GM19324 (cell line): ENCODE results near the gene PIGQ.

Source experiments
- ATAC-seq: cut with Tn5 transposase; IDR thresholded peaks from one replicate; pipeline ENCODE4 v1.9.1; 2021; ENCODE audit warnings: mild to moderate bottlenecking, moderate library complexity; ENCODE audit not compliant: unreplicated experiment, low FRiP score

Gene PIGQ

DNA sequence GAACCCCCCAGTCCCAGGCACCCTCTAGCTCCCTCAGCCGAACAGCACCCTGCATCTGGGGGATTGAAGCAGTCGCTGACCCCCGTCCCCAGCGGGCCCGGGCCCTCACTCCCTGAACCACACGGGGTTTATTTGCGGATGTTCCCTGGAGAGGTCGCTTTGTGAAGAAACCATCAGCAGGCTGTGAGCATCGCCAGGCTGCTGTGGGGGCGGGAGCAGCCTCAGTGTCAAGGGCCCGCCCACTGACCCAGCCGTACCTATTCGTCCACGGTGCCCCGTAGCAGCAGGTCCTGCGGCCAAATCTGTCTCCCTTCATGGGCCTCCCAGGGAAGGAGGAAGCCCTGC, 13.7 kb downstream of the PIGQ start:
- no peak for ATAC-seq

- ATAC-seq: no peak
These were observed 14.2 kb downstream of the PIGQ start for GRCh38 chr16:583815-584591.

DNA sequence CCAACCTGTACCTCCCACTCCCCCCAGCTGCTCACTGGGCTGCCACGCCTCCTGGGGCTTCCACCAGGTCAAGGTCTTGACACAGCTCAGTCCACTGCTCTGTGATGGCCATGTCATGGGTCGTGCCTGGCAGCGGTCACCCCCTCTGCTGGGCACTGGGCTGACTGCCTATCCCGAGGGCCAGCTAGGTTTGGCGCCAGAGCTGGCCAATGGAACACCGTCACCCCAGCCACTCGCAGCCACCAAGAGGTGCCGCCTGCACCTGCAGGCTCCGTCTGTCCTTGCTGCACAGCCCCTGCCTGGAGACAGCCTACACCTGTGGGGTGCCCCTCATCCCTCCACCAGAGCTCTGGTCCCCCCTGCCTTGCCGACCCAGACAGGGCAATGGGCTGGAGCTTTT, 15.6 kb downstream of the PIGQ start:
- no peak for ATAC-seq

- no peak for ATAC-seq
These were observed 16.4 kb downstream of the PIGQ start for GRCh38 chr16:586047-586644.

GRCh38 chr16:586645-587590, 17.1 kb downstream of the PIGQ start:
- no peak for ATAC-seq

DNA sequence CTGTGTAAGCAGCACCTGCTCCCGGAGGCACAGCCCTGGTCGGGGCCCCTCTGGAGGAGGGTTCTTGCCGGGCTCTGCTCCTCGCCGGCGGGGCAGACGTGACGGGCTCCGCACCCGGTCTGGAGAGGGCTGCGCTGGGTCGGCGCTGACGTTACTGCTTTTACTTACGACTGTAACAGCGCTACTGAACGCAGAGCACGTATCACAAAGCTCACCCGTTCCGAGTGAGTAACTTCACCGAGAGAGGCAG, 18.8 kb downstream of the PIGQ start:
- peak; percentile 2 for ATAC-seq

- peak; percentile 81 for ATAC-seq
These were observed 19.3 kb downstream of the PIGQ start for GRCh38 chr16:588889-589657.

GRCh38 chr16:589658-590187, 20.0 kb downstream of the PIGQ start, which contains the start of gene RAB40C:
RAB40C (plus strand) TSS chr16:590066; CDS start chr16:590292, 226 bp downstream.
- peak; percentile 78 for ATAC-seq

- no peak for ATAC-seq
These were observed 20.5 kb downstream of the PIGQ start for GRCh38 chr16:590188-590814.

- no peak for ATAC-seq
These were observed 21.0 kb downstream of the PIGQ start for GRCh38 chr16:590815-591200.

- ATAC-seq: no peak
These were observed 21.5 kb downstream of the PIGQ start for GRCh38 chr16:591231-591630.

DNA sequence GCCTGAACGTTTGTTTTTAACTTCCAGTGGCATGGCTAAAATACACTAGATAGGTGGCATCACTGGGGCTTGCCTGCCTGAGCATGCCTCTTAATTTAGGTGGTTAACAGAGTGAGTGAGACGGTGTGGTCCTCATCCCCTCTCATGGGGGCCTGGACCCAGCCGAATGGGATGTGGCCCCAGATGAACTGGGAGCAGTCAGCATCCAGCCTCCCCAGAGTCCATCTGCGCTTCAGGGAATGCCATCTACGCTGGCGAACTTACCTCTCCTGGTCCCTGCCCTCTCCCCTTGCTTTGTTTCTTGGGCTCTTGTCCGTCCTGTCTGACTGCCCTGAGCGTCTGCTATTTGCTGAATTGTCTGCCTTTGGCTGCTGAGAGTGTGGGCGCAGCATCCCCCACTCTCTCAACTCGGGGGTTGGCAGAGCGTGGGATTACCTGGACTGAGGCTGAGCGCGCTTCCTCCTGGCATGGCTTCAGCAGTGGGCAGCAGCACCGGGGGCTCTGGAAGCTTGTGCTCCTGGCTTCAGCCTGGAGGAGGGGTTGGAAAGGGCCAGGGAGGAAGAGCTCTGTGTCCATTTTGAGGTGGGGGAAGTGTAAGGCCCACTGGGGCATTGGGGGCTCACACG, 22.2 kb downstream of the PIGQ start:
- no peak for ATAC-seq

GRCh38 chr16:592518-593306, 22.9 kb downstream of the PIGQ start:
- no peak for ATAC-seq

DNA sequence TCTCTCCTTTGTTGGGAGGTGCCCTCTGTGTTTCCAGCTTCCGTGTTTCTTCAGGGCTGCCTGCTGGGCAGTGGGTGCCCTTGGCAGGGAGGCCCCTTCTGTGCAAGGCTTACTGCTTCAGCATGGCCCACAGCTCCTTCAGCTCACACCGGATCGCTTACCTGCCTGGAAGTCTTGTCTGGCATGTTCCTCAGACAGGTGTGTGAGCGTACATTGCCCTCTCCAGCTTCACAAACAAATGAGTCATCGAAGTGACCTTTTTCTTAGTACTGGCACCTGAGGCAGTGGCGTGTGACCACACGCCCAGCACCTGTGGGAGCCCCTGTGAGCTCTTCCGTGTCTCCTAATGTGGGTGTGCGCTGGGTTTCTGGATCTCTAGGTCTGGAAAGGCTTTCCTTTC, 23.6 kb downstream of the PIGQ start:
- no peak for ATAC-seq

- ATAC-seq: no peak
These were observed 24.0 kb downstream of the PIGQ start for GRCh38 chr16:593807-594206.

DNA sequence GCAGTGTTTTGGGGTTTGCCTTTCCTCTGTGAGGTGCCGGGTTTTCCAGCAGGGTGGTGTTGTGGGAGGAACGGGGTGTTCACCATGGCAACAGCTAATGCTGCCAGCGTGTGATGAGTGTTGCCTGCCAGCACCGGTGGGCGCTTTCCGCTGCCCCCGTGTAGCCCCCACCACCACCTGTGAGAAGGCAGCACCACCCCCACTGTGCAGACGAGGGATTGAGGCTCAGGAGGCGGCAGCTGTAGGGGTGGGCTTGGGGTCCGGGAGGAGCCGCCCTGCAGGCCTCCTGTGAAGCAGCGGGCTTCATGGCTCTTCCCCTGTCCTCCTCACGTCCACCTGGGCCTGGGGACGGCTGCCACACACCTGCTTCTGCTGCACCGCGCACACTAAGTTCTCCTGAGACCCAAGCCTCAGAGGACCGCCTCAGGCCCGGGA, 25.3 kb downstream of the PIGQ start:
- no peak for ATAC-seq

DNA sequence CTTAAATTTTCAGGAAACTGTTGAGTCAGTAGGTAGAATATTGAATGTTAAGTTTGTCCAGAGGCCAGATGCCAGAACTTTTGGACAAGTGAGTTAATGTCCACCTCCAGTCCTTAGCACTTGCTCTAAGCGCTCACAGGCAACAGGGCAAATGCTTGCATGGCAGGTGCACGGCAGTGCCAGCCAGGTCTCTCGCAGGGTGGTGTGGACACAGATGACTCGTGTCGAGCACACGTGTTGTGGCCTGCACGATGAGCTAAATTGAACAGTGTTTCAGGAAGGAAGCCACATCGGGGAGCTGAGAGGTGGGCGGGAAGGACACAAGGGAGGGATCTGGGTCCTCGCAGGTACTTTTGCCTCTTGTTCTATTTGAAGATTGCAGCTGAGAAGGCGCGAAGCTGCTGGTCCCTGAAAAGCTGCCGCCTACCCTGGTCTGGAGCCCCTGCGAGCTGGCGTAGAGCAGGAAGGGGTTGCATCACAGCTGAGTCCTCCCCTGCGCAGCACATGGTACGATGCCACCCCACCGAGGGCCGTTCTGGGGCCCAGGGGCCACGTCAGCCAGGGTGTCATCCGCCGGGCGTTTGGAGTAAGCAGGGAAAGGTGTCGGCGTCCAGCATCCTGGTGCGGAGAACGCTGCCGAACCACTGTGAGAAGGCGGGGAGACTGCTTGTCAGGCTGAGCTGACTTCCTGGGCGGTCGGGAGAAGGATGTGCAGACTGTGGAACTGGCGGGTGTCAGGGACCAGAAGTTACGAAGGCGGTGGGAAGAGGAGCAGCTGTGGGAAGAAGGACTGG, 26.4 kb downstream of the PIGQ start:
- ATAC-seq: no peak

DNA sequence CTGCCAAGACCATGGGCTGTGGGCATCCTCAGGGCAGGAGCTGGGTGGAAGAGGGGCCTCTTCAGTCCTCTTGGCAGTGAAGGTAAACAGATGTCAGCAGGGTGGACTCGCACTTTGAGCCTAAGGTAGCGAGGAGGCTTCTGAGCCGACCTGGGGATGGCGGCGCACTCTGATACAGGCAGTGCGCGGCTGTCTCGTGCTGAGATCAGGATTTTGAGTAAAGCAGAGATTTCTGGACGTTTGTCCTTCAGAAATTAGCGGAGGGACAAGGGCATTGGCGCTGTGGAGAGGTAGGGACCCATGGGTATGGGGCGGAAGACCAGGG, 26.9 kb downstream of the PIGQ start:
- ATAC-seq: no peak
